Testis (tissue), 2 donors: ENCODE measurements around the gene ACE.

Experiments used
- CTCF ChIP-seq, 3 experiments: fragments of 450-650 bp in 2 of 3; fragments of 200-600 bp in 1 of 3; sonication (generic) in 1 of 3; IDR thresholded peaks; one replicate each; pipeline ENCODE4 v1.5.1; 2016 to 2019; ENCODE audit warnings: antibody characterized with exemption in 3 of 3, mild to moderate bottlenecking in 2 of 3, moderate library complexity in 1 of 3
- POLR2A ChIP-seq: fragments of 450-650 bp; IDR thresholded peaks from one replicate; pipeline ENCODE4 v1.6.1; 2017; ENCODE audit warnings: antibody characterized with exemption, mild to moderate bottlenecking, moderate library complexity

GRCh38 chr17:63498626-63499195 lies 21.9 kb downstream of the ACE start:
- TF ChIP-seq CTCF (IDR thresholded peaks at IDR 0.05) (no peak), POLR2A (no peak)
